Transverse colon (tissue), 3 donors: ENCODE results near the gene IRF5.

Source experiments
- EP300 ChIP-seq: sonication (generic); formaldehyde crosslinking; IDR thresholded peaks from one replicate; pipeline ENCODE4 v1.6.1; 2017; ENCODE audit warnings: antibody characterized with exemption, low read depth
- TF ChIP-seq, protein P1 (sequence below), 5 experiments: fragments of 200-600 bp in 3 of 5; fragments of 450-650 bp in 2 of 5; sonication (generic) in 3 of 5; IDR thresholded peaks; 1 replicate in 2 of 5; 2 replicates in 3 of 5; pipeline ENCODE4 v1.5.1; 2016 to 2017; ENCODE audit warnings: antibody characterized with exemption in 5 of 5, inconsistent platforms in 3 of 5, mild to moderate bottlenecking in 2 of 5, moderate library complexity in 1 of 5

DNA sequence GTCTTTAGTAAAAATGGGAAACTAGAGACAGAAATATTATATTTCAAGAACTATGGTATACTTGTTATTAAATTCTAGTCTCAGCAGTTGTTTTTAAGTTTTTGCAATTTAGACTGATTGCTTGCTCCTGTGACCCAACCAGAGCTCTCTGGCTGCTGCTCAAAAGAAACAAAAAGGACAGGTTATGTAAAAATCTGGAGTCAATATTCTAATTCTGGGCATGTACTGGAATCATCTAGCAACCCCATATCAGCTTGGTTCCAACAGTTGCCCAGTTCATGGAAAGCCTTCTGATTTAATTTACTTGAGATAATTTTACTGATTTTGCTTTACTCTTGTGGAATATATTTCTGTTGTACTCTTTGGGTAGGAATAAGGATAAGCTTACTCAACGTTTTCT is 37.5 kb upstream of the IRF5 start:
- no peak for TF ChIP-seq EP300
- TF ChIP-seq, protein P1, sequence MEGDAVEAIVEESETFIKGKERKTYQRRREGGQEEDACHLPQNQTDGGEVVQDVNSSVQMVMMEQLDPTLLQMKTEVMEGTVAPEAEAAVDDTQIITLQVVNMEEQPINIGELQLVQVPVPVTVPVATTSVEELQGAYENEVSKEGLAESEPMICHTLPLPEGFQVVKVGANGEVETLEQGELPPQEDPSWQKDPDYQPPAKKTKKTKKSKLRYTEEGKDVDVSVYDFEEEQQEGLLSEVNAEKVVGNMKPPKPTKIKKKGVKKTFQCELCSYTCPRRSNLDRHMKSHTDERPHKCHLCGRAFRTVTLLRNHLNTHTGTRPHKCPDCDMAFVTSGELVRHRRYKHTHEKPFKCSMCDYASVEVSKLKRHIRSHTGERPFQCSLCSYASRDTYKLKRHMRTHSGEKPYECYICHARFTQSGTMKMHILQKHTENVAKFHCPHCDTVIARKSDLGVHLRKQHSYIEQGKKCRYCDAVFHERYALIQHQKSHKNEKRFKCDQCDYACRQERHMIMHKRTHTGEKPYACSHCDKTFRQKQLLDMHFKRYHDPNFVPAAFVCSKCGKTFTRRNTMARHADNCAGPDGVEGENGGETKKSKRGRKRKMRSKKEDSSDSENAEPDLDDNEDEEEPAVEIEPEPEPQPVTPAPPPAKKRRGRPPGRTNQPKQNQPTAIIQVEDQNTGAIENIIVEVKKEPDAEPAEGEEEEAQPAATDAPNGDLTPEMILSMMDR (IDR thresholded peaks at IDR 0.05), result no peak
